H1 (cell line): Measurements from ENCODE around the gene PLEKHG3.

Source experiments
- BACH1 ChIP-seq: IDR thresholded peaks from 2 replicates; pipeline ENCODE4 v1.6.1; 2012; ENCODE audit warnings: low read length, improper control_type of control experiment
- BCL11A ChIP-seq, 2 experiments: IDR thresholded peaks; one replicate each; pipeline ENCODE4 v1.6.1; 2011; ENCODE audit warnings: low read depth in 2 of 2, low read length in 2 of 2, mild to moderate bottlenecking in 2 of 2
- EP300 ChIP-seq, 2 experiments: IDR thresholded peaks; 1 replicate in 1 of 2; 2 replicates in 1 of 2; pipeline ENCODE4 v1.6.1; 2011 to 2012; ENCODE audit warnings: low read depth in 2 of 2, low read length in 2 of 2, mild to moderate bottlenecking in 2 of 2, borderline replicate concordance in 1 of 2, inconsistent platforms in 1 of 2, moderate library complexity in 1 of 2
- JUND ChIP-seq: IDR thresholded peaks from 2 replicates; pipeline ENCODE4 v1.6.1; 2011; ENCODE audit warnings: mild to moderate bottlenecking, improper control_type of control experiment, low read length
- TEAD4 ChIP-seq: IDR thresholded peaks from 2 replicates; pipeline ENCODE4 v1.6.1; 2012; ENCODE audit warnings: low read depth, low read length, inconsistent platforms, mixed read lengths
- TF ChIP-seq, protein P1 (sequence below), 3 experiments: IDR thresholded peaks; 1 replicate in 2 of 3; 2 replicates in 1 of 3; pipeline versions ENCODE4 v1.5.1 to v1.6.1; 2011; ENCODE audit warnings: low read length in 3 of 3, mild to moderate bottlenecking in 3 of 3, inconsistent platforms in 2 of 3, low read depth in 1 of 3, moderate library complexity in 1 of 3; ENCODE audit not compliant: insufficient read depth in 1 of 3; ENCODE audit errors: control extremely low read depth in 1 of 3

- no peak for TF ChIP-seq BACH1
- TF ChIP-seq BCL11A (IDR thresholded peaks at IDR 0.05; ENCODE audit: low read depth in 2 of 2, low read length in 2 of 2), result no peak
- TF ChIP-seq EP300 (IDR thresholded peaks at IDR 0.05; ENCODE audit: borderline replicate concordance in 1 of 2, low read depth in 2 of 2, low read length in 2 of 2), result no peak
- TF ChIP-seq TEAD4, result no peak
- no peak for TF ChIP-seq JUND
- TF ChIP-seq, protein P1, sequence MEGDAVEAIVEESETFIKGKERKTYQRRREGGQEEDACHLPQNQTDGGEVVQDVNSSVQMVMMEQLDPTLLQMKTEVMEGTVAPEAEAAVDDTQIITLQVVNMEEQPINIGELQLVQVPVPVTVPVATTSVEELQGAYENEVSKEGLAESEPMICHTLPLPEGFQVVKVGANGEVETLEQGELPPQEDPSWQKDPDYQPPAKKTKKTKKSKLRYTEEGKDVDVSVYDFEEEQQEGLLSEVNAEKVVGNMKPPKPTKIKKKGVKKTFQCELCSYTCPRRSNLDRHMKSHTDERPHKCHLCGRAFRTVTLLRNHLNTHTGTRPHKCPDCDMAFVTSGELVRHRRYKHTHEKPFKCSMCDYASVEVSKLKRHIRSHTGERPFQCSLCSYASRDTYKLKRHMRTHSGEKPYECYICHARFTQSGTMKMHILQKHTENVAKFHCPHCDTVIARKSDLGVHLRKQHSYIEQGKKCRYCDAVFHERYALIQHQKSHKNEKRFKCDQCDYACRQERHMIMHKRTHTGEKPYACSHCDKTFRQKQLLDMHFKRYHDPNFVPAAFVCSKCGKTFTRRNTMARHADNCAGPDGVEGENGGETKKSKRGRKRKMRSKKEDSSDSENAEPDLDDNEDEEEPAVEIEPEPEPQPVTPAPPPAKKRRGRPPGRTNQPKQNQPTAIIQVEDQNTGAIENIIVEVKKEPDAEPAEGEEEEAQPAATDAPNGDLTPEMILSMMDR (IDR thresholded peaks at IDR 0.05; ENCODE audit: control extremely low read depth in 1 of 3, insufficient read depth in 1 of 3, low read depth in 1 of 3, low read length in 3 of 3), result no peak
Observed at GRCh38 chr14:64673316-64673715, 30.9 kb upstream of the PLEKHG3 start.
